Stimulated activated CD8-positive, alpha-beta memory T cell treated with anti-CD3 and anti-CD28 coated beads, Interleukin-4, amount 100 ng/mL, for 1 hour (primary cell): ENCODE data around the gene CD82.
"Not testable (repeated sequence)": the region's sequence is repeated elsewhere in the genome, so short reads cannot be mapped to it uniquely, and the experiment has no call there.

Experiments
- DNase-seq, 2 donors: peaks; one replicate each; pipeline ENCODE4 v3.0.0-alpha.2; 2020; ENCODE audit warnings: low read depth in 2 of 2, low spot score in 1 of 2

Gene CD82

DNA sequence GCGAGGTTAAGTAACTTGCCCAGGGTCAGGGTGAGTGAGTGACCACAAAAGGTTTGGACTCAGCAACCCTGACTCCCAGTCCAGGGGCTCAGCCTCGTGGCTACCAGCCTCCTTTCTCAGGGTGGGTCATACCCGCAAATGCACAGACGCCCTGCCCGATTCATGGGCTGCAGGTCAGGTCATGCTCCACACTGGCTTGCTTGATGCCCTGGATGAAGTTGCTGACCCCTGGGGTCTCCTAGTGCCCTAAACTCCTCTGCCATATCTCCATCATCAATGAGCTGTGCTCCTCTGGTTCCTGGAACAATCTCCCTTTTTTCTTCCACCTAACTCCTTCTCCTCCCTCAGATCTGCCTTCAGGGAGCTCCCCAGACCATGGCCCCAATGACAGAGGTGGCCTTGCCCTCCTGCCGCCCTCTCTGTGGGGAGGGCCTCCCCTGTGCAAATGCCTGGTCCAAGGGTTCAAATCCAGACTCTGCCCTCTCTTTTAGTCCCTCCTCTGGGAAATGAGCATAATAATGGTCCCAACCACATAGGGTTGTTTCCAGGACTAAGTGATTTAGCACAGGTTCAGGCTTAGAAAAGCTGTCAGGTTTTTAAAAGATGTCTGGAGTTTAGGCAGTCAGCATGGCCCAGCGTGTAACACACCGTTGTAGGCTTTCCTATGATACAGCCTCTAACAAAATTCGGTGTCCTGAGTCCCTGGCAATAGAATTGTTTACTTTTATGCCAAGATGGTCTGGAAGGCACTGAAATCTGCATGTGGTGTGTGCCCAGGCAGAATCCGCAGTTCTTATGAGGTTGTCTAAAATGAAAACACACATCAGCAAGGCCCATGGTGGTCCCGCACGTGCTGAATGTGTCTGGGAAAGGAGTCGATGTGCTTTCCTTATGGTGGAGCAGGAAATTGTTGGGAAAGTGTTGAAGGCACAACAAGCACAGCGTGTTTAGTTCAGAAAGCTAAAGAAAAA, 63.6 kb downstream of the CD82 start:
- no peak for DNase-seq

DNA sequence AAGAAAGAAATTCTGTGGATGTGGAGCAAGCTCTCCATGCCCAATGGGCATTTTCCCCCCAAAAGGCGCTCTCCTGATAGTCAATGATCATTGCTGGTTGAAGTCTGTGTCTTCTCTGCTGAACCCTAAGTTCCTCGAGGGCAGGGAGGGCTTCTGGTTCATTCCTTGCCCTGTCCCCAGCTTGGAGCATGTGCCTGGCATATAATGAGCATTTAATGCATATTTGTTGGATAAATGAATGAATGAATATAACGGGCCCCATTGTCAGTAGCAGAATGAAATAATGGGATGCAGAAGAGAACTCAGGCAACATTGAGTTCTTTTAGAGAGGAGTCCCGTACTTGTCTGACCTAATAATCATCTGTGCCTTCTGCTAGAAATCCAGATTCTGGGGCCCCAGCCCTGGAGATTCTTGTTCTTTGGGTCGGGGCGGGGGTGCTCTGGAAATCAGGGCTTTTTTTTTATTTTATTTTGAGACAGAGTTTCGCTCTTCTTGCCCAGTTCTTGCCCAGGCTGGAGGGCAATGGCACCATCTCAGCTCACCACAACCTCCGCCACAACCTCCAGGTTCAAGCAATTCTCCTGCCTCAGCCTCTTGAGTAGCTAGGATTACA, 64.4 kb downstream of the CD82 start:
- no peak for DNase-seq

DNA sequence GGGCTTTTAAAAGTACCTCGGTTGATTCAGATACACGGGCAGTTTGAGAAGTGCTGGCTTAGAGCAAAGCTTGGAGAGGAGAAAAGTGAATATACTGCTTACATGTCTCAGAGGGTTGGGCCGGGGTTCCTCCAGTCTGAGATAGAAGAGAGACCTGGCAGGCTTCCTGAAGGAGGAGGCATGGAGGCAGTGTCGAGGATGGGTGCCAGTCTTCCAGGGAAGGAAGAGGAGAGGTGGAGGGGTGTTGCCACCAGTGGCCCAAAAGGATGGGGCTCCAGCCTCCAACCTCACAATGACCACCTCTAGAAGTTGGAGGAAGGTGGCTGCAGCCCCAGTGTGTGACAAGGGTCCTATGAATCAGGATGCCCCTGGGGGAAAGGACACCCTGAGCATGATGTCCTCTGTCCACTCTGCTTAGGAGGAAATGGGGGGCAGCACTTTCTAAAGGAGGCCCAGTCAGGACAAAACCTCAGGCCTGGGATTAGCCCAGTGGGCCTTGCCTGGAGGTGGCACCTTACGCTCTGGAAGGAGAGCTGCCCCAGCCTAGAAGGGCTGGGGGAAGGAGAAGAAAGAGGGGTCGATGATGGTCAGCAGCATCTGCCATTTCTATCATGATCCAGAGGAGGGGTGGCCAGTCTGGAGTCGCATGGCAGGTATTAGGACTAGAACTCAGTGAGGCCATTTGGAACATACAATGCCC, 65.2 kb downstream of the CD82 start:
- DNase-seq = no peak

DNA sequence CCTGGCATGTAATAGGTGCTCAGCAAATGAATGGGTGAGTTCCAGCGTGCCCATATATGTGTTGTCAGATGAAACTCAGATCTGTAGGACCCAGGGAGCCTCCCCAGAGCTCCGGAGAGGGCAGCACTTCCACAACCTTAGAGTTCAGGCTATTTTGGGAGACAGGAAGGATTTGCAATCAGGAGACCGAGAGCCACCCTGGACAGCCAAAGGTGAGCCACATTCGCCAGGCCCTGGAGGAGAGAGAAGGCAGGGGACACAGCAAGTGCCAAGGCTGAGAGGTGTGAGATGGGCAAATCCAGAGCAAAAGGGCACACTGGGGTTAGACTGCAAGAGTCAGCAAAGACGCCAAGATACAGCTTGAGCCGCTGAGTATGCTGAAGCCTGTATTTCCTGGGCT, 66.4 kb downstream of the CD82 start:
- DNase-seq = no peak

DNA sequence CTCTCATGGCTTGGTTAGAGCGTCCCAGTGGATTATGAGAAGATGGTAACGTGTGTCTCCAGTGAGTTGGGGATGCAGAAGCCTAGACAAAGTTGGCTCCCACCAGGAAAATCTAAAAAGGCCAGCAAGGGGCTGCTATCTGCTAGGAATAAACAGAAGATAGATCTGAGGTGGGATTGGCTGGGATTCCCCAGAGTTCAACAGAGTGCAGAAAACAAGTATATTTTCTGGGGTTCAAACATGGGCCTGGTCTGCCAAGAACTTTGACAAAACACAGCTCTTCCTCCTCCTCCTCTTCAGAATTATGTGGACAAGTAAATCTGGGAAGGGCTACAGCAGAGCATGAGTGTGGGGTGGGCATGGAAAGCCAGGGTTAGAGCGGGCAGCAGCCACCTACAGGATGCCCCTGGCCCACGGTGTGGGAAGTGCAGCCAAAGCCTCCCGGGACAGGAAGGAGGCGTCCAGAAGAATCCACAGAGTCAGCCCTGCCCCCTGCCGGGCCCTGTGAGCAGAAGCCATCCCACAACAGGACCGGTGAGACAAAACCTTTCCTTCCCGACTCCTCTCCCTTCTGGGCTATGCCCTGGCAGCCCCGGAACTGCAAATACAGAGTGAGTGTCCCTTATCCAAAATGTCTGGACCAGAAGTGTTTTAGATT, 67.1 kb downstream of the CD82 start:
- DNase-seq = no peak

DNA sequence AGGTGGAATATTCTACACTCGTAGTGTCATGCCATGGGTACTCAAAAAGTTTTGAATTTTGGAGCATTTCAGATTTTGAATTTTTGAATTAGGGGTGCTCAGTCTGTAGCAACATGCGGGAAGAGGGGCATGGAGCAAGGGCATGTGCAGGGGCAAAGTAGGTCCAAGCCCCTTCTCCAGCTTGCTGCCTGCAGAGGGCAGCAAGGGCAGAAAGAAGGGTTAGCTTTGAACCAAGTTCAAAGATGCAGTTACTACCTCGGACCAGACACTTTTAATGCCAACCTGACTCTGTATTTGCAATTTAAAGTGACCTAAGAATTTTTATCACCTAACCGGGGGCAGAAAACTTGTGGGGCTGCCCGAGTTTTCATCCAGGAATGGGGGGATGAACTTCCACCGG, 68.2 kb downstream of the CD82 start:
- no peak for DNase-seq

DNA sequence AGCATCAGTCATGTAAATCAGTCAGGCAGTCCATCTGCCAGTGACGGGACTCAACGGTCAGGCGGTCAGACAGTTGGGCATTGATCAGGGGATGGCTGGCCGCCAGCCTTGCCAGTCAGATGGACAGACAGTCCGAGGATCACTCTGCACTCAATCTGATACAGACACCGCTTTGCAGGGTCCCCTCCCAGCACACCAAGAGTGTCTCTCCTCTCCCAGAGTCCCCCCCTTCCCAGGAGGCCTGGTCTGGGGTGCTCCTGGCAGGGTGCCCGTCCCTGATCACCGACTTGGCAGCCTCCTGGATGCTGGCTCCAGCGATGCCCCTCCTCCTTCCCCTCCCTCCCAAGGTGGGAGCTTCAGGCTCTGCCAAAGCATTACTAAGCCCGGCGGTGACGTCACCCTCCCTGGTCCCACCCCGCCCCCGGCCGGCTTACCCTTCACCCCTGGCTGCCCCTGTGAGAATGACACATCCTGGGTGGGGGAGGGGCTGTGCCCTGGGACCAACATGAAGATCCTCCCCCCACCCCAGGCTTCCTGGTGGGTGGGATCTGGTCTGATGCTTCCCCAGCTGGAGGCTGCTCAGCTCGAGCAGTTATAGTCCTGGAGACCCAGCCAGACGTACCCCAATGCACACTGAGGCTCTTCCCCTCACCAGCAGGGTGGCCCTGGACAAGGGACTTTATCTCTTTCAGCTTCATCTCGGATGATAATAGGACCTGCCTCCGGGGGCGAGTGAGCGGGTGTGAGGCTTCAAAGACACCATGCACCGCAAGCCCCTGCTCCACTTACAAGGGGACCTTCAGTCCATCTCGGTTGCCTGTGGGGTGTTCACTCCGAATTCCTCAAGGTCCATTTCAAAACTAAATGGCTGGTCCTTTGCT, 69.2 kb downstream of the CD82 start:
- no peak for DNase-seq

DNA sequence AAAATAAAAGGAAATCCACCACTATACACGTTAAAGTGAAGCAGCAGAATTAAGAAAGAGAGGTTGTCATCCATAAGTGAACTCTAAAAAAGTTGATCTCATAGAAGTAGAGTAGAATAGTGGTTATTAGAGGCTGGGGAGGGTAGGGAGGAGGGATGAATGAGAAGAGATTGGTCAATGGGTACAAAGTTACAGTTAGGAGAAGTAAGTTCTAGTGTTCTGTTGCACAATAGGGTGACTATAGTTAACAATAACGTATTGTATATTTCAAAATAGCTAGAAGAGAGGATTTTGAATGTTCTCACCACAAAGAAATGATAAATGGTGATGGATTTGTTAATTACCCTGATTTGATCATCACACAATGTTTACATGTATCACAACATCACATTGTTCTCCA, 72.0 kb downstream of the CD82 start:
- no peak for DNase-seq

GRCh38 chr11:44638032-44638431, 72.6 kb downstream of the CD82 start:
- DNase-seq = no peak

DNA sequence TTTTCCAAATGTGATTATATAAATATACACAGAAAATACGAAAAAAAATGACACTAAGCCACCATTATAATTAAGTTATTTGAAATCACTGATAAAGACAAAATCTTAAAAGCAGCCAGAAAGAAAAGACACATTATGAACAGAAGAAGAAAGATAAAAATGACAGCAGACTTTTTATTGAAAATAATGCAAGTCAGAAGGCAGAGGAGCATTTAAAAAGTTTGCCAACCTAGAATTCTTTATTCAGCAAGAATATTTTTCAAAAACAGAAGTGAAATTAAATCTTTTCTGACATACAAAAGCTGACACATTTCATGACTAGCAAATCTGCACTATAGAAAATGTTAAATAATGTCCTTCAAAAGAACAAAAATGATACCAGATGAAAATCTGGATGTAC, 77.8 kb downstream of the CD82 start:
- DNase-seq = no peak

GRCh38 chr11:44645827-44646226, 80.4 kb downstream of the CD82 start:
- DNase-seq = no peak

DNA sequence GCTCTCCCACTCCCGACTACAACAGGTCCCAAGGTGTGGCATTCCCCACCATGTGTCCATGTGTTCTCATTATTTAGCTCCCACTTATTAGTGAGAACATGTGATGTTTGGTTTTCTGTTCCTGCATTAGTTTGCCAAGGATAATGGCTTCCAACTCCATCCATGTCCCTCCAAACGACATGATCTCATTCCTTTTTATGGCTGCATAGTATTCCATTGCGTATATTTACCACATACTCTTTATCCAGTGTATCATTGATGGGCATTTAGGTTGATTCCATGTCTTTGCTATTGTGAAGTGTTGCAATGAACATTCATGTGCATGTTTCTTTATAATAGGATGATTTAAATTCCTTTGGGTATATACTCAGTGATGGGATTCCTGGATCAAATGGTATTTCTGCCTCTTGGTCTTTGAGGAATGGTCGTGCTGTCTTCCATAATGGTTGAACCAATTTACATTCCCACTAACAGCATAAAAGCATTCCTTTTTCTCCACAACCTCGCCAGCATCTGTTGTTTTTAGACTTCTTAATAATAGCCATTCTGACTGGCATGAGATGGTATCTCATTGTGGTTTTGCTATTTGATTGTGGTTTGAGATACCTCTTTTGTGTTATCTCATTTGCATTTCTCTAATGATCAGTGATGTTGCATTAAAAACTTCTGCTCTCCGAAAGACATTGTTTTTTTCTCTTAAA, 81.9 kb downstream of the CD82 start:
- not testable (repeated sequence) for DNase-seq

- DNase-seq = no peak
Measured at GRCh38 chr11:44648109-44648508, 82.6 kb downstream of the CD82 start.

- DNase-seq = no peak
Measured at GRCh38 chr11:44651535-44652155, 86.2 kb downstream of the CD82 start.

DNA sequence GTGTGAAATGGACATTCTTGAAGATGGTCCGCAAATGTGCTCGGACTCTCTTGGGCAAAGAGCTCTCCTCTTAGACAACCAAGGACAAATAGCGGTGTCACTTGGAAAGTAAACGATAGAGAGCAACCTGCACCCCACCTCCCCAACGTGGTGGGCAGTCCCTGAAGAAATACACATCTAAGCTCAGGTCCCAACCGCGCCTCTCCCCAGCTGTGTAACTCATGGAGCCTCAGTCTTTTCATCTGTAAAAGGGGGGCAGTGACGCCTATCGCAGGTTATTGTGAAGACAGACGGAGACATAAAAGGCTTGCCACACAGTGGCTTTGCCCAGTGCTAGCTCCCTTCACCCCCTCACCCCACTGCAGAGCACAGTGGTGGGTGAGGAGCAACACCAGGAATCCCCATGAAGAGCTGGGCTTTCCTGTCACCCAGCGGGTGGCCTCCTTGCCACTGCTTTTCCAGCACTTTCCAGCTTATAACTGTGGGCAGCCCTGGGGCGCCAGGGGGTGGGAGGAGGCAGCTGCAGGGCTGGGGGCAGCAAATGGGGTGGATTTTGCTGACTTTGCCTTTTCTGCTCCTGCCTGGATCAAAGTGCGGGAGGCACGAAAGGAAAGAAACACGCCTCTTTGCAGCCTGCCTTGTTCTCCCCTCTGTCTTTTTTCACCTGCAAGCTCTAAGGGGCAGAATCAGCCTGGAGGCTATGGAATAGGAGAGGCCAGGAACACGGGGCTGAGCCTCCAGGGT, 87.6 kb downstream of the CD82 start:
- no peak for DNase-seq

DNA sequence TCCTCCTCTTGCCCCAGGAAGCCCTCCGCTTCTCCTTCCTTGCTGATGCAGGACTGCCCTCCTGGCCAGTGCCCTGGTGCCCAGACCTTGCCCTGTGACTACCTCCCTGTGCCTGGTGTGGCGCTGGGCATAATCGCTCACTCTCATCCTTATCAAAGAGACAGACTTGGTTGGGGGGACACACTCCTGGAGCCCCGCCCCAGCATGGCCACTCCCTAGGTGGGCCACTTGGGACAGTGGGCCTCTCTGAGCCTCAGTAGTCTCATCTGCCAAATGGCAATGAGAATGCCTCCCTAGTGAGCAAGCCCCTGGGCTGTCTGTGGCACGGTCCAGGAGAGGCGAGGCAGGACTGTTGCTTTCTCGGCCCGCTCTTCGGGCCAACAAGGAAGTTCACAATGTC, 88.6 kb downstream of the CD82 start:
- no peak for DNase-seq

- no peak for DNase-seq
Measured at GRCh38 chr11:44654596-44654995, 89.1 kb downstream of the CD82 start.

GRCh38 chr11:44657836-44658505, 92.5 kb downstream of the CD82 start:
- DNase-seq = no peak
